ENCODE measurements around the gene PYGB.
"Not testable (repeated sequence)": the region's sequence is repeated elsewhere in the genome, so short reads cannot be mapped to it uniquely, and the experiment has no call there.

Gene PYGB

GRCh38 chr20:25236450-25237304, 11.2 kb upstream of the PYGB start:
- TF ChIP-seq CTCF (IDR thresholded peaks at IDR 0.05; ENCODE audit: low read depth, low read length): no peak

GRCh38 chr20:25237610-25238318, 10.1 kb upstream of the PYGB start:
- no peak for TF ChIP-seq CTCF (IDR thresholded peaks at IDR 0.05; ENCODE audit: low read depth, low read length)
- DNase-seq (ENCODE audit: extremely low read depth, low read depth): peak; percentile 96

More at GRCh38 chr20:25236450-25237304, 11.2 kb upstream of the PYGB start:
- DNase-seq (ENCODE audit: extremely low read depth, low read depth): no peak

- no peak for DNase-seq (ENCODE audit: extremely low read depth, low read depth)
- no peak for TF ChIP-seq CTCF (IDR thresholded peaks at IDR 0.05; ENCODE audit: low read depth, low read length)
Observed at GRCh38 chr20:25238319-25239037, 9.4 kb upstream of the PYGB start.

GRCh38 chr20:25239387-25240370, 8.2 kb upstream of the PYGB start:
- no peak for DNase-seq (ENCODE audit: extremely low read depth, low read depth)
- no peak for TF ChIP-seq CTCF (IDR thresholded peaks at IDR 0.05; ENCODE audit: low read depth, low read length)

GRCh38 chr20:25240851-25241658, 6.8 kb upstream of the PYGB start:
- DNase-seq (ENCODE audit: extremely low read depth, low read depth): not testable (repeated sequence)

DNA sequence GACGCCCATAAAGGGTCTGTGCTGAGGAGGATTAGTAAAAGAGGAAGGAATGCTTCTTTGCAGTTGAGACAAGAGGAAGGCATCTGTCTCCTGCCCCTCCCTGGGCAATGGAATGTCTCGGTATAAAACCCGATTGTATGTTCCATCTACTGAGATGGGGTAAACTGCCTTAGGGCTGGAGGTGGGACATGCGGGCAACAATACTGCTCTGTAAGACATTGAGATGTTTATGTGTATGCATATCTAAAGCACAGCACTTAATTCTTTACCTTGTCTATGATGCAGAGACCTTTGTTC, 6.3 kb upstream of the PYGB start:
- DNase-seq (ENCODE audit: extremely low read depth, low read depth): not testable (repeated sequence)

GRCh38 chr20:25242231-25242630, 5.7 kb upstream of the PYGB start:
- no peak for DNase-seq (ENCODE audit: extremely low read depth, low read depth)
- TF ChIP-seq CTCF (IDR thresholded peaks at IDR 0.05; ENCODE audit: low read depth, low read length): no peak

All from AG09319 (cell line).